DOHH2 (cell line): ENCODE data around the gene TRIM14.

Experiments
- CTCF ChIP-seq: fragments of 200-600 bp; sonication (generic); IDR thresholded peaks from one replicate; pipeline ENCODE4 v1.5.1; 2014; ENCODE audit warnings: antibody characterized with exemption, mild to moderate bottlenecking, low read depth, low read length; ENCODE audit not compliant: poor library complexity, severe bottlenecking
- EZH2phosphoT487 ChIP-seq: fragments of 200-600 bp; sonication (generic); IDR thresholded peaks from 2 replicates; pipeline ENCODE4 v1.6.1; 2017; ENCODE audit warnings: borderline replicate concordance, mild to moderate bottlenecking, antibody characterized with exemption, low read length, moderate library complexity, mixed read lengths

GRCh38 chr9:98117984-98118639, 910 bp downstream of the TRIM14 start:
- peak; percentile 44 for TF ChIP-seq CTCF
- no peak for TF ChIP-seq EZH2phosphoT487
